MCF 10A (cell line): ENCODE data around the gene IL6ST. TPM values are rescaled to one million over a fixed set of nuclear protein-coding genes. Genes with fewer than 3 reads are reported as not detected.

Experiments
- BruUV-seq: library from RNA; stranded (reverse); fragments of 400-500 nt; replicated peaks from 2 replicates; lab custom pipeline; 2021; lab: Mats Ljungman, UMichigan
- CTCF ChIA-PET: fragments of 300-600 bp; sonication (Branson Sonifier 250); formaldehyde crosslinking; extraction: SDS; loops from one replicate; lab custom pipeline; 2021; ENCODE audit warnings: antibody characterized with exemption, inconsistent platforms; lab: Yijun Ruan, JAX
- POLR2A ChIA-PET: fragments of 300-600, 350-650 bp; sonication (Branson Sonifier 250); formaldehyde crosslinking; extraction: SDS; loops from one replicate; lab custom pipeline; 2020; ENCODE audit warnings: antibody characterized with exemption, inconsistent platforms; lab: Yijun Ruan, JAX
- DNase-seq: peaks from one replicate; pipeline ENCODE4 v3.0.0-alpha.2; 2018; ENCODE audit not compliant: unreplicated experiment
- H3K27ac Mint-ChIP-seq: one replicate; pipeline ENCODE4 v1.8.0; 2022; ENCODE audit warnings: mild to moderate bottlenecking, low read depth, mixed read lengths; ENCODE audit not compliant: unreplicated experiment
- H3K27me3 Mint-ChIP-seq: one replicate; pipeline ENCODE4 v1.8.0; 2022; ENCODE audit warnings: mixed read lengths; ENCODE audit not compliant: insufficient read depth, unreplicated experiment
- H3K36me3 Mint-ChIP-seq: one replicate; pipeline ENCODE4 v1.8.0; 2022; ENCODE audit warnings: mild to moderate bottlenecking, moderate library complexity, mixed read lengths; ENCODE audit not compliant: insufficient read depth, unreplicated experiment
- H3K4me1 Mint-ChIP-seq: one replicate; pipeline ENCODE4 v1.8.0; 2022; ENCODE audit warnings: mixed read lengths; ENCODE audit not compliant: insufficient read depth, unreplicated experiment
- H3K4me3 Mint-ChIP-seq: one replicate; pipeline ENCODE4 v1.8.0; 2022; ENCODE audit warnings: mild to moderate bottlenecking, moderate library complexity, mixed read lengths; ENCODE audit not compliant: unreplicated experiment
- H3K9me3 Mint-ChIP-seq: one replicate; pipeline ENCODE4 v1.8.0; 2022; ENCODE audit warnings: mixed read lengths; ENCODE audit not compliant: unreplicated experiment
- CTCF ChIP-seq: fragments of 200-600 bp; IDR thresholded peaks from one replicate; pipeline ENCODE4 v1.8.0; 2022; ENCODE audit warnings: antibody characterized with exemption, mild to moderate bottlenecking; ENCODE audit not compliant: unreplicated experiment
- intact Hi-C: fragments of 100-400 bp; cut with micrococcal nuclease; formaldehyde crosslinking; loops from 2 replicates; pipeline ENCODE4 v1.14.1; 2022
- total RNA-seq: library from RNA; stranded (reverse); gene quantifications from 2 replicates; pipeline ENCODE4 v1.2.3, GENCODE V29; 2022

IL6ST gene
- total RNA-seq, 1 experiment from 2014 or later, result 115 TPM

- POLR2A ChIA-PET, result interaction anchor here (0.7 kb wide), 1 partner anchor 612 kb away, joined by 3 read pairs; the partner anchor contains the start of gene MTREX
- no peak for TF ChIP-seq CTCF
- Mint-ChIP-seq H3K27ac (no peak overlapping the region), H3K9me3 (no peaks in the 10 kb centered on the region), H3K27me3 (no peaks in the 10 kb centered on the region), H3K4me3 (no peak overlapping the region), H3K4me1 (no peaks in the 10 kb centered on the region), H3K36me3 (no peaks in the 10 kb centered on the region)
- intact Hi-C loops, result loop anchor here (2.0 to 5.0 kb wide), 4 partner anchors 207 to 747 kb away; partner anchors contain the start of genes CDC20B and SLC38A9
- no TSS peak for BruUV-seq
- DNase-seq, result no peak
- CTCF ChIA-PET, result no interaction called here
Measured at GRCh38 chr5:55919625-55920024, 75.1 kb downstream of the IL6ST start.

- CTCF ChIA-PET, result interaction anchor here (0.6 kb wide), 1 partner anchor 217 kb away, joined by 3 read pairs; no protein-coding TSS in a partner anchor
- Mint-ChIP-seq H3K36me3 (no peaks in the 10 kb centered on the region), H3K27me3 (no peaks in the 10 kb centered on the region), H3K9me3 (no peaks in the 10 kb centered on the region), H3K27ac (no peak overlapping the region), H3K4me3 (no peak overlapping the region), H3K4me1 (no peaks in the 10 kb centered on the region)
- intact Hi-C loops, result no loop called here
- POLR2A ChIA-PET, result no interaction called here
- no peak for TF ChIP-seq CTCF
- no peak for DNase-seq
- BruUV-seq, result no TSS peak
Measured at GRCh38 chr5:55918087-55919035, 76.4 kb downstream of the IL6ST start.

GRCh38 chr5:55917402-55918086 lies 77.2 kb downstream of the IL6ST start:
- no peaks in the 10 kb centered on the region for H3K36me3 Mint-ChIP-seq
- no peak overlapping the region for H3K4me3 Mint-ChIP-seq
- no peaks in the 10 kb centered on the region for H3K9me3 Mint-ChIP-seq
- no peak overlapping the region for H3K27ac Mint-ChIP-seq
- no peak for DNase-seq
- H3K27me3 Mint-ChIP-seq, result no peaks in the 10 kb centered on the region
- ChIA-PET POLR2A (no interaction called here), CTCF (interaction anchor here (0.6 kb wide), 1 partner anchor 216 kb away, joined by 3 read pairs; no protein-coding TSS in a partner anchor)
- intact Hi-C loops, result no loop called here
- no peak for TF ChIP-seq CTCF
- H3K4me1 Mint-ChIP-seq, result no peaks in the 10 kb centered on the region
- no TSS peak for BruUV-seq

GRCh38 chr5:55916986-55917385 lies 77.8 kb downstream of the IL6ST start:
- intact Hi-C loops, result no loop called here
- peaks cover 5% of the 10 kb centered on the region for H3K4me1 Mint-ChIP-seq
- no TSS peak for BruUV-seq
- no peak for DNase-seq
- H3K27ac Mint-ChIP-seq, result no peak overlapping the region
- CTCF ChIA-PET, result no interaction called here
- H3K4me3 Mint-ChIP-seq, result no peak overlapping the region
- POLR2A ChIA-PET, result no interaction called here
- no peaks in the 10 kb centered on the region for H3K36me3 Mint-ChIP-seq
- H3K9me3 Mint-ChIP-seq, result no peaks in the 10 kb centered on the region
- no peak for TF ChIP-seq CTCF
- H3K27me3 Mint-ChIP-seq, result no peaks in the 10 kb centered on the region
